Endothelial cell of coronary artery (primary cell): ENCODE results near the gene UTY. TPM values are rescaled to one million over a fixed set of nuclear protein-coding genes. Genes with fewer than 3 reads are reported as not detected.

Source experiments
- total RNA-seq: library from RNA; depleted of rRNA; stranded (reverse); fragments of >200 nt; gene quantifications from 2 replicates; pipeline ENCODE4 v1.2.3, GENCODE V29; 2014

The UTY gene
- 16.0 TPM in 1 of 2 replicates, not detected in the other for total RNA-seq

DNA sequence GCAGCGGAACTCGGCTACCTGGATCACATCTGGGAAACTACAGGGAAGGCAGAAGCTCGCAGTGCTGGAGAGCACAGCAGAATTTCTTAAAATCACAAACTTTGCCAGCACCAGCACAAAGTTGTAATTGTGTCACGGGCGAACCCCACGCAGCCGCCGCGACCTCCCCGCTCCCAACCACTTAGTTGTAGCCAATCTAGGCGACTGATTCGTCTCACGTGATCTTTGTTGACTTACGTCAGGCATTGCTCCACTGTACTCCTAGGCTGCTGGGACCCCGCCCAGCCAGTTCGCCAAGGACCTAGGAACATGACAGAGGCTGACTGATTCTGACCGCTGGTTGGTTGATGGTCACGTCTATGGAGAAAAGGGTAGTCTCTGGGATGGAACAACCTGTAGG lies at the start of gene UTY:
UTY (minus strand) TSS at position 206 of the 400 bp plus-strand sequence. CDS start 368 bp downstream, outside the sequence.

Other genes starting within 250 kb of the UTY start
- gene TMSB4Y, start 223.9 kb upstream of the UTY start, total RNA-seq, result 0.63 TPM in 1 of 2 replicates, not detected in the other